HG03064 (cell line): ENCODE data around the gene CCDC17.

Experiments used
- ATAC-seq: cut with Tn5 transposase; IDR thresholded peaks from one replicate; pipeline ENCODE4 v1.9.1; 2021; ENCODE audit warnings: low read depth; ENCODE audit not compliant: unreplicated experiment

The CCDC17 gene

GRCh38 chr1:45623972-45624371 lies at the start of gene CCDC17:
Gene CCDC17 (minus strand): TSS chr1:45624054. CDS start chr1:45623909, 145 bp downstream.
- ATAC-seq: no peak

GRCh38 chr1:45669859-45670655 lies 46.2 kb upstream of the CCDC17 start:
- ATAC-seq: no peak

- no peak for ATAC-seq
These were observed 45.5 kb upstream of the CCDC17 start for GRCh38 chr1:45669379-45669778.

- ATAC-seq: no peak
These were observed 44.7 kb upstream of the CCDC17 start for GRCh38 chr1:45668526-45668925.

- no peak for ATAC-seq
These were observed 43.7 kb upstream of the CCDC17 start for GRCh38 chr1:45667321-45668111.

- no peak for ATAC-seq
These were observed 43.0 kb upstream of the CCDC17 start for GRCh38 chr1:45666836-45667235.

GRCh38 chr1:45660336-45660735 lies 36.5 kb upstream of the CCDC17 start:
- no peak for ATAC-seq

GRCh38 chr1:45659222-45659621 lies 35.4 kb upstream of the CCDC17 start:
- ATAC-seq: no peak

GRCh38 chr1:45658171-45658570 lies 34.3 kb upstream of the CCDC17 start:
- ATAC-seq: no peak

GRCh38 chr1:45656573-45657226 lies 32.8 kb upstream of the CCDC17 start:
- ATAC-seq: no peak

- no peak for ATAC-seq
These were observed 30.9 kb upstream of the CCDC17 start for GRCh38 chr1:45654540-45655280.

- ATAC-seq: no peak
These were observed 23.6 kb upstream of the CCDC17 start for GRCh38 chr1:45647248-45648021.

GRCh38 chr1:45644661-45645060 lies 20.8 kb upstream of the CCDC17 start:
- no peak for ATAC-seq

- no peak for ATAC-seq
These were observed 20.1 kb upstream of the CCDC17 start for GRCh38 chr1:45643978-45644377.

GRCh38 chr1:45643321-45643720 lies 19.5 kb upstream of the CCDC17 start:
- no peak for ATAC-seq

- no peak for ATAC-seq
These were observed 16.4 kb upstream of the CCDC17 start for GRCh38 chr1:45640293-45640692.

GRCh38 chr1:45635211-45635610 lies 11.4 kb upstream of the CCDC17 start:
- ATAC-seq: no peak

GRCh38 chr1:45630429-45630828 lies 6.6 kb upstream of the CCDC17 start:
- ATAC-seq: no peak

GRCh38 chr1:45629035-45629434 lies 5.2 kb upstream of the CCDC17 start:
- ATAC-seq: no peak
